ENCODE results near the gene FABP3.

The FABP3 gene

DNA sequence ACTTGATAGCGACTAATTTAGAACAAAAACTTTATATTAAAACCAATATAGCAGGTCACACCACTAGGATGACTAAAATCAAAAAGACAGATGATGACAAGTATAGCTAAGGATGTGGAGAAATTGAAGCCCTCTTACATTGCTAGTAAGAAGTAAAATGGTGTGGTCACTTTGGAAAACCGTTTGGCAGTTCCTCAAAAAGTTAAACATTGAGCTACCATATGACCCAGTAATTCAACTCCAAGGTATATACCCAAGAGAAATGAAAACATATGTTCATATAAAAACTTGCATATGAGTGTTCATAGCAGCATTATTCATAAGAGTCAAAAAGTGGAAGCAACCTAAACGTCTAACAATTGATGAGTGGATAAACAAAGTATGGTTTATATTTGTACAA lies 27.1 kb upstream of the FABP3 start:
- TF ChIP-seq, protein P1, sequence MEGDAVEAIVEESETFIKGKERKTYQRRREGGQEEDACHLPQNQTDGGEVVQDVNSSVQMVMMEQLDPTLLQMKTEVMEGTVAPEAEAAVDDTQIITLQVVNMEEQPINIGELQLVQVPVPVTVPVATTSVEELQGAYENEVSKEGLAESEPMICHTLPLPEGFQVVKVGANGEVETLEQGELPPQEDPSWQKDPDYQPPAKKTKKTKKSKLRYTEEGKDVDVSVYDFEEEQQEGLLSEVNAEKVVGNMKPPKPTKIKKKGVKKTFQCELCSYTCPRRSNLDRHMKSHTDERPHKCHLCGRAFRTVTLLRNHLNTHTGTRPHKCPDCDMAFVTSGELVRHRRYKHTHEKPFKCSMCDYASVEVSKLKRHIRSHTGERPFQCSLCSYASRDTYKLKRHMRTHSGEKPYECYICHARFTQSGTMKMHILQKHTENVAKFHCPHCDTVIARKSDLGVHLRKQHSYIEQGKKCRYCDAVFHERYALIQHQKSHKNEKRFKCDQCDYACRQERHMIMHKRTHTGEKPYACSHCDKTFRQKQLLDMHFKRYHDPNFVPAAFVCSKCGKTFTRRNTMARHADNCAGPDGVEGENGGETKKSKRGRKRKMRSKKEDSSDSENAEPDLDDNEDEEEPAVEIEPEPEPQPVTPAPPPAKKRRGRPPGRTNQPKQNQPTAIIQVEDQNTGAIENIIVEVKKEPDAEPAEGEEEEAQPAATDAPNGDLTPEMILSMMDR (conservative IDR thresholded peaks at IDR 0.05; ENCODE audit: low read depth, low read length): no peak
- no peak for DNase-seq (ENCODE audit: low read depth)
- H3K4me3 ChIP-seq (ENCODE audit: low read length): no peak overlapping the region

DNA sequence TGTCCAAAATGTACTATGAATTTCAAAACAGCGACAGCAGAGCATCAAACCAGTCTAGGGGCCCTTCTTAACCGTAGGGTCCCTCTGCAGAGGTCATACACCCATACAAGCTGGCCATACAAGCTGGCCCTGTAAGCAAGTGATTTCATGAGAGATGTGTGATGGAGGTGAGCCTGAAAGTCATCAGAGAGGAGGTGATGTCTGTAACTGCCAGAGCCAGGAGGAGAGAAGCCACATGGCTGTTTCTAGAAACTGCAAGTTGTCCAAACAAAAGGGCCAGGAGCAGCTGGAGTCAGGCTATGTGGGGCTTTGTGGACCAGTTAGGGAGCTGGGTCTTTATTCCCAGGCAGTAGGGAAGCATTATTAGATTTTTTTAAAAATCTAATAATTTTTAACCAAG lies 25.4 kb upstream of the FABP3 start:
- DNase-seq (ENCODE audit: low read depth): no peak
- TF ChIP-seq, protein P1 (conservative IDR thresholded peaks at IDR 0.05; ENCODE audit: low read depth, low read length): no peak

DNA sequence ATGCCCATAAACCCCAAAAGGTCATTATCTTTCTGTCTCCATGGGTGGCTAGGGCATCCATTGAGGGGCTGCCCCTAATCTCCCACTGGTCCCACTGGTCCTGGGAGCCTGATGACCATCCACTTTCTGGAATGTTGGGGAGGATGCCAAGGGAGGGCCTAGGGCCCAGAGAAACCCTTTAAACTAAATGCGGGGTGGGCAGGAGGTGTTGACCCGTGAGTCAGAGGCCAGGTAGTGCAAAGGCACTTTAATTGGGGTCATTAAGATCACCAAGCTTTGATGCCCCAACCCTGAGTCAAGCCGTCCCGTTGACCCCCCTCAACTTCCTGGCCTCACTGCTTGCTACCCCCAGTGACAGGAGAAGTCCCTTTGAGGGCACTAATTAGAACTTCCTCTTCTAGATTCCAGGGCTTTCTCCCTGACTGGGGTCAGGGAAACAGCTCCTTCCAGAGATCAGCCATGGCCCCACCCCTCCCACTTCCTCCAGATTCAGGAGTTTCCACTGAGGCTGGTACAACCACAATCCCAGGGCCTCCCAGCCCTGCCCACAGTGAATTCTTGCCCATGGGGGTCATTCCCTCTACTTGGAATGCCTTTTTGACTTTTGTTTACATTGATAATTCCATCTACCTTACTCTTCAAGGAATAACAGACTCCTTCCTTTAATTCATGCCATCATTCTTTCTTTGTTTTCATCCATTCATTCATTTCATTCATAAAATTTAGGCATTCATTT lies 24.7 kb upstream of the FABP3 start:
- no peak overlapping the region for H3K4me3 ChIP-seq (ENCODE audit: low read length)
- TF ChIP-seq, protein P1 (conservative IDR thresholded peaks at IDR 0.05; ENCODE audit: low read depth, low read length): no peak
- DNase-seq (ENCODE audit: low read depth): no peak

More for the DNA sequence above, 25.4 kb upstream of the FABP3 start:
- no peak overlapping the region for H3K4me3 ChIP-seq (ENCODE audit: low read length)

DNA sequence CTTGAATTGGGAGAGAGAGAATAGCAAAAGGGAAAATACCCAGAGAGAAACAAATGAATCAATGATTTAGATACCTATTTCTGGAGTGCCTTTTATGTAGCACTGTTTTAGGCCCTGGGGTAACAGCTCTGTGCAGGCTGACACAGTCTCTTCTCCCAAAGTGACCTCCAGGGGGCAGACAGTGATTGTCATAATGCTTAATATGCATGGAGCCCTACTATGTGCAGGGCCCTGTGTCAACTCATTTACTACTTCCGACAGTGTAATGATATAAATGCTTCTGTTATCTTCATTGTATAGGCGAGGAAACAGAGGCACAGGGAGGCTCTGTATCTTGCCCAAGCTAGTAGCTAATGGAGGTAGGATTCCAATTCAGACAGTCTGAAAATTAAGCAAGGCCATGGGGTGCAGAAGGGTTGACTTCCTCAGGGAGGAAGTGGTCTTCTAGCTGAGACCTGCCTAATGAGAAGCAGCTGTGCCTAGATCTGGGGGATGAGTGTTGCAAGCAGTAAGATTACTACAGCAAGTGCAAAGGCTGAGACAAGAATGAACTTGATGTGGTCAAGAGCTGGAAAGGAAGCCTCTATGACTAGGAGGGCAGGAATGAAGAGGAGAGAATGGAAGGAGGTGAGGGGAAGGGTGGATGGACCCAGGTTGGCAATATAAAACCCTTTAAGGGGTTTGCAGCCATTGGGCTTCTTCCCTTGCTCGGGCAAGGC lies 23.9 kb upstream of the FABP3 start:
- DNase-seq (ENCODE audit: low read depth): no peak
- TF ChIP-seq, protein P1 (conservative IDR thresholded peaks at IDR 0.05; ENCODE audit: low read depth, low read length): peak; percentile 34
- no peak overlapping the region for H3K4me3 ChIP-seq (ENCODE audit: low read length)

DNA sequence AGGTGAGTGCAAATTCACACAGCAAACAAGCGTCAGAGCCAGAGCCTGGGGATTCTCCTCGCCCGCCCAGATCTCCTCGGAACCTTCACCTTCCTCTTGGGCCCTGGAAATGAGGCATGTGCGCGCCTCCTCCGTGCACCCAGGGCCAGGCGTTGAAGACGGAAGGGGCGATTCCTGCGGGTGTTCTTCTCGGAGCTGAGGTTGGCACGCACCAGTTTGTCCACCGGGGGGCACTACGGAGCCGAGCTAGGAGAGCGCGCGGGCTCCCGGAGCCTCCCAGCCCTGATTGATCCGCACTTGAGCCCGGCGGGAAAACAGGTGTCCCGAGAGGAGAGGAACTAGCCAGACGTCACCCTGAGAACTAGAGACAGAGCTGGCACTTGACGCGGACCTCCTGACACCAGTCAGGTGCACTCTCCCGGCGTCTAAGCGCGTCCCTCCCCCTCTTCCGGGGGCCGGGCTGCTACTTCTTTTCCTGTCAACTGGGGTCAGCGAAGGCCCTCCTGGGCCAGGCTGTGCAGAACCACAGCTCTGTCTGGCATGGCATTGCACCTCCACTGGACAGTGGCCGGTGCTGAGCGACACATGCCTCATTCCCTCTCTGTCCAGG lies 21.8 kb upstream of the FABP3 start:
- no peak for DNase-seq (ENCODE audit: low read depth)
- TF ChIP-seq, protein P1 (conservative IDR thresholded peaks at IDR 0.05; ENCODE audit: low read depth, low read length): peak; percentile 91
- H3K4me3 ChIP-seq (ENCODE audit: low read length): peak overlapping the region; percentile 40

DNA sequence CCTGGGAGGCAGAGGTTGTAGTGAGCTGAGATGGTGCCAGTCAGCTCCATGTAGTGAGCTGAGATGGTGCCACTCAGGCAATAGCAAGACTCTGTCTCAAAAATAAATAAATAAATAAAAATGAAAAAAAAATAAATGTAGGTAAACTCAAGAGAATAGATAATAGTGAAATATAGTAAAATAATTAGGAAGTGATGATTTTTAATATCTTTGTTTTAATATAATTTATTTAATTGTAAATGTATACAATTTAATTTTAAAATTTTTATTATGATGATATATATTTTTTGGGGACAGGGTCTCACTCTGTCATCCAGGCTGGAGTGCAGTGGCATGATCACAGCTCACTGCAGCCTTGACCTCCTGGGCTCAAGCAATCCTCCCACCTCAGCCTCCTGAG lies 20.6 kb upstream of the FABP3 start:
- H3K4me3 ChIP-seq (ENCODE audit: low read length): no peak overlapping the region
- TF ChIP-seq, protein P1 (conservative IDR thresholded peaks at IDR 0.05; ENCODE audit: low read depth, low read length): no peak
- no peak for DNase-seq (ENCODE audit: low read depth)
